DND-41 (cell line): Measurements from ENCODE around the gene ERICH2.

Source experiments
- ATAC-seq: fragments of 200-7000 bp; cut with Tn5 transposase; 3 replicates; pipeline ENCODE4 v1.9.1; 2021; ENCODE audit warnings: low read depth; ENCODE audit not compliant: insufficient read depth
- DNase-seq: peaks from one replicate; pipeline ENCODE4 v3.0.0-alpha.2; 2020
- H2AFZ ChIP-seq: 2 replicates; pipeline ENCODE4 v1.6.0; 2012; ENCODE audit warnings: low read depth, low read length
- H3K27ac ChIP-seq: 2 replicates; pipeline ENCODE4 v1.5.1; 2012; ENCODE audit warnings: low read length, inconsistent platforms
- H3K27me3 ChIP-seq: fragments of 200-600 bp; sonication (generic); 2 replicates; pipeline ENCODE4 v1.6.0; 2012; ENCODE audit warnings: low read length, mild to moderate bottlenecking, inconsistent platforms; ENCODE audit not compliant: insufficient read depth, poor library complexity
- H3K36me3 ChIP-seq: 2 replicates; pipeline ENCODE4 v1.5.1; 2012; ENCODE audit warnings: low read length, inconsistent platforms; ENCODE audit not compliant: insufficient read depth
- H3K4me1 ChIP-seq: 2 replicates; pipeline ENCODE4 v1.5.1; 2012; ENCODE audit warnings: mild to moderate bottlenecking, low read length; ENCODE audit not compliant: insufficient read depth
- H3K4me2 ChIP-seq: 2 replicates; pipeline ENCODE4 v1.6.0; 2012; ENCODE audit warnings: mild to moderate bottlenecking, moderate library complexity, low read length, inconsistent platforms; ENCODE audit not compliant: insufficient read depth
- H3K4me3 ChIP-seq, 2 experiments: fragments of 200-600 bp in 1 of 2; shearing (Covaris generic) in 1 of 2; 2 replicates each; pipeline ENCODE4 v1.5.1; 2012 to 2016; ENCODE audit warnings: inconsistent platforms in 2 of 2, low read length in 2 of 2, mild to moderate bottlenecking in 2 of 2, low read depth in 1 of 2, moderate library complexity in 1 of 2
- H3K79me2 ChIP-seq: 2 replicates; pipeline ENCODE4 v1.6.0; 2012; ENCODE audit warnings: low read length, inconsistent platforms; ENCODE audit not compliant: insufficient read depth
- H3K9ac ChIP-seq: 2 replicates; pipeline ENCODE4 v1.6.0; 2012; ENCODE audit warnings: low read depth, mild to moderate bottlenecking, inconsistent platforms, low read length, moderate library complexity
- H3K9me3 ChIP-seq: 2 replicates; pipeline ENCODE4 v1.5.1; 2012; ENCODE audit warnings: low read length, moderate library complexity, mild to moderate bottlenecking, inconsistent platforms; ENCODE audit not compliant: insufficient read depth, severe bottlenecking
- H4K20me1 ChIP-seq: 2 replicates; pipeline ENCODE4 v1.6.0; 2012; ENCODE audit warnings: low read length; ENCODE audit not compliant: insufficient read depth
- CTCF ChIP-seq: IDR thresholded peaks from 2 replicates; pipeline ENCODE4 v1.5.1; 2012; ENCODE audit warnings: borderline replicate concordance, low read length, moderate library complexity, mild to moderate bottlenecking; ENCODE audit not compliant: poor library complexity, severe bottlenecking; ENCODE audit errors: extremely low read depth
- EZH2 ChIP-seq: IDR thresholded peaks from 3 replicates; pipeline ENCODE4 v1.6.1; 2012; ENCODE audit warnings: borderline replicate concordance, low read depth, mild to moderate bottlenecking, moderate library complexity, low read length, inconsistent platforms; ENCODE audit not compliant: severe bottlenecking

The ERICH2 gene

GRCh38 chr2:170763232-170763631 is 6.9 kb upstream of the ERICH2 start:
- Histone ChIP-seq H3K79me2 (no peaks in the 10 kb centered on the region), H3K27ac (no peak overlapping the region), H3K4me3 (no peak overlapping the region), H3K27me3 (peaks cover 2% of the 10 kb centered on the region), H4K20me1 (no peaks in the 10 kb centered on the region), H3K9me3 (no peaks in the 10 kb centered on the region), H3K4me1 (no peaks in the 10 kb centered on the region), H3K36me3 (no peaks in the 10 kb centered on the region), H3K4me2 (no peak overlapping the region), H2AFZ (no peak overlapping the region), H3K9ac (no peak overlapping the region)
- ATAC-seq (no peak), DNase-seq (no peak)
- TF ChIP-seq EZH2 (no peak), CTCF (no peak)

DNA sequence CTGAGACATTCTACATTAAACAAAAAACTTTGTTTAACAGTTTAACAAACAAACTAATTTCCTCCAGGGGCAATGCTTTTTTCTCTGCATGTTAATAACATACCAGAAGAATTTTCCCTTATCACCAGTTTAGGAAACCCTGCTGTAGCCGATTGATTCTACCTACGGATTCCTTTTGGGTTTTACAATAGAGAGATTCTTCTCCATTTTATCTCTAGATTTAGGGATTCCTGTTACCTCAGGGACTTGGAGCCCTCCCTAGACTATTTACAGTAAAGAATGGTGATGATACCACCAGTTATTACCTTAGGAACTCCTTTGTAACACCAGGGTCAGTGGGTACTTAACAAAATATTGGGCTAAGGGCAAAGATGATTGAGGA is 5.3 kb upstream of the ERICH2 start:
- no peak overlapping the region for H2AFZ ChIP-seq
- H3K4me1 ChIP-seq: no peaks in the 10 kb centered on the region
- no peak overlapping the region for H3K4me3 ChIP-seq
- ATAC-seq: no peak
- TF ChIP-seq CTCF (no peak), EZH2 (no peak)
- DNase-seq: no peak
- H3K9ac ChIP-seq: no peak overlapping the region
- no peaks in the 10 kb centered on the region for H3K27me3 ChIP-seq
- H3K9me3 ChIP-seq: no peaks in the 10 kb centered on the region
- H3K79me2 ChIP-seq: no peaks in the 10 kb centered on the region
- no peaks in the 10 kb centered on the region for H3K36me3 ChIP-seq
- no peak overlapping the region for H3K27ac ChIP-seq
- no peak overlapping the region for H3K4me2 ChIP-seq
- H4K20me1 ChIP-seq: no peaks in the 10 kb centered on the region

DNA sequence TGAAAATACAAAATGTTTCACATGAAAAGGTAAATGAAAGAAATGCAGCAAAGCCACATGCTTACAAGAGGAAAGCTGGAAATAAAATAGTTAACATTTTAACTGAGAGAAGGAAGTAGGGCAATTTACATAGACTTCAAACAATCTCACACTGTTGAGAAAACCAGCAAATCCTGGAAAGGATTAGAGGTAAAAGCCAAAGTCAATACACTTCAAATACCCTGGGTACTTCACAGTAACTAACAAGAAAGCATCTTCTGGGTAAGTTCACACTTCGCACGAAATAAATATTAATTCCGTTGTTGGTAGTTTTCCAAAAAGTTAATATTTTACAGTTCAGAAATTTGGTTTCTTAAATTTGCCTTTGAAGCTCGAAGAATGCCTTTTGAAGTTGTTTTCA is 3.5 kb upstream of the ERICH2 start:
- H3K27ac ChIP-seq: no peak overlapping the region
- no peaks in the 10 kb centered on the region for H3K79me2 ChIP-seq
- no peak overlapping the region for H3K4me3 ChIP-seq
- H2AFZ ChIP-seq: no peak overlapping the region
- H3K36me3 ChIP-seq: no peaks in the 10 kb centered on the region
- H3K4me1 ChIP-seq: no peaks in the 10 kb centered on the region
- H3K9ac ChIP-seq: no peak overlapping the region
- no peaks in the 10 kb centered on the region for H3K9me3 ChIP-seq
- no peak overlapping the region for H3K4me2 ChIP-seq
- no peaks in the 10 kb centered on the region for H3K27me3 ChIP-seq
- no peaks in the 10 kb centered on the region for H4K20me1 ChIP-seq
- DNase-seq (no peak), ATAC-seq (no peak)
- TF ChIP-seq EZH2 (no peak), CTCF (no peak)
